OCI-LY3 (cell line): ENCODE results near the gene LIMS4.
"Not testable (repeated sequence)": the region's sequence is repeated elsewhere in the genome, so short reads cannot be mapped to it uniquely, and the experiment has no call there.

Experiments
- EZH2phosphoT487 ChIP-seq: fragments of 200-600 bp; shearing (Covaris generic); IDR thresholded peaks from 2 replicates; pipeline ENCODE4 v1.6.1; 2018; ENCODE audit warnings: antibody characterized with exemption, mixed run types, low read depth
- TF ChIP-seq, protein P1 (sequence below): fragments of 200-600, 300-600 bp; sonication (generic); IDR thresholded peaks from 2 replicates; pipeline ENCODE4 v1.5.1; 2014; ENCODE audit warnings: antibody characterized with exemption, low read length, low read depth

DNA sequence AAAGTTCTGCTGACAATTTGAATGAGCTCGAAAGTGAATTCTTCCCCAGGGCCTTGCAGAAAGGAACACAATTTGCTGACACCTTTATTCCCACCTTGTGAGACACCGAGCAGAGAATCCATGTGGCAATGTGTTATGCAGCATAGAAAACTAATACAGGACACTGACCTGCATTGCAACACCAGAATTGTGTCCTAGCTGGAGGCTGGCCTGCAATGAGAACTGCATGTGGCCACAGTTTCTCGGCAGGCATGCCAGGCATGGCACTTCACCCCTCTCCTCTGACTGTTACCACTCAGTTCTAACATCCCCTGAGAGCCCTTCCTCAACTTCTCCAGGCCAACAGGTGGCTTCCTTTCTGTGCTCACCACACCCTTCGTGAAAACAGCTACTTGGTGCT, 46.9 kb downstream of the LIMS4 start:
- TF ChIP-seq, protein P1, sequence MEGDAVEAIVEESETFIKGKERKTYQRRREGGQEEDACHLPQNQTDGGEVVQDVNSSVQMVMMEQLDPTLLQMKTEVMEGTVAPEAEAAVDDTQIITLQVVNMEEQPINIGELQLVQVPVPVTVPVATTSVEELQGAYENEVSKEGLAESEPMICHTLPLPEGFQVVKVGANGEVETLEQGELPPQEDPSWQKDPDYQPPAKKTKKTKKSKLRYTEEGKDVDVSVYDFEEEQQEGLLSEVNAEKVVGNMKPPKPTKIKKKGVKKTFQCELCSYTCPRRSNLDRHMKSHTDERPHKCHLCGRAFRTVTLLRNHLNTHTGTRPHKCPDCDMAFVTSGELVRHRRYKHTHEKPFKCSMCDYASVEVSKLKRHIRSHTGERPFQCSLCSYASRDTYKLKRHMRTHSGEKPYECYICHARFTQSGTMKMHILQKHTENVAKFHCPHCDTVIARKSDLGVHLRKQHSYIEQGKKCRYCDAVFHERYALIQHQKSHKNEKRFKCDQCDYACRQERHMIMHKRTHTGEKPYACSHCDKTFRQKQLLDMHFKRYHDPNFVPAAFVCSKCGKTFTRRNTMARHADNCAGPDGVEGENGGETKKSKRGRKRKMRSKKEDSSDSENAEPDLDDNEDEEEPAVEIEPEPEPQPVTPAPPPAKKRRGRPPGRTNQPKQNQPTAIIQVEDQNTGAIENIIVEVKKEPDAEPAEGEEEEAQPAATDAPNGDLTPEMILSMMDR = not testable (repeated sequence)
- TF ChIP-seq EZH2phosphoT487 = not testable (repeated sequence)
